GM12878 (cell line): ENCODE measurements around the gene MARCHF2. TPM values are rescaled to one million over a fixed set of nuclear protein-coding genes. Genes with fewer than 3 reads are reported as not detected.

ENCODE experiments used
- ATF3 ChIP-seq: IDR thresholded peaks from 2 replicates; pipeline ENCODE4 v1.6.1; 2011; ENCODE audit warnings: low read depth, mild to moderate bottlenecking, low read length, moderate library complexity, borderline replicate concordance; ENCODE audit errors: extremely low read depth
- ATF7 ChIP-seq: fragments of 450-650 bp; IDR thresholded peaks from 2 replicates; pipeline ENCODE4 v1.6.1; 2016; ENCODE audit warnings: low read depth, mild to moderate bottlenecking
- BCL11A ChIP-seq: IDR thresholded peaks from 2 replicates; pipeline ENCODE4 v1.6.1; 2011; ENCODE audit warnings: low read depth, low read length
- BCLAF1 ChIP-seq: fragments of 450-650 bp; IDR thresholded peaks from 2 replicates; pipeline ENCODE4 v1.6.1; 2017; ENCODE audit warnings: antibody characterized with exemption, mild to moderate bottlenecking, moderate library complexity
- BRCA1 ChIP-seq: IDR thresholded peaks from 2 replicates; pipeline ENCODE4 v1.6.1; 2011; ENCODE audit warnings: low read depth, low read length, improper control_type of control experiment
- FOS ChIP-seq: IDR thresholded peaks from 3 replicates; pipeline ENCODE4 v1.6.1; 2011; ENCODE audit warnings: borderline replicate concordance; ENCODE audit not compliant: insufficient read length; ENCODE audit errors: extremely low read depth
- HDAC2 ChIP-seq: fragments of 200-600 bp; sonication (generic); IDR thresholded peaks from 2 replicates; pipeline ENCODE4 v1.6.1; 2017
- KAT2A ChIP-seq: conservative IDR thresholded peaks from 2 replicates; pipeline ENCODE4 v1.6.1; 2011; ENCODE audit warnings: low read depth, low read length; ENCODE audit not compliant: control insufficient read depth
- NRF1 ChIP-seq: conservative IDR thresholded peaks from 2 replicates; pipeline ENCODE4 v1.6.1; 2011; ENCODE audit warnings: mild to moderate bottlenecking, low read depth, low read length, improper control_type of control experiment
- POLR2AphosphoS2 ChIP-seq: IDR thresholded peaks from 2 replicates; pipeline ENCODE4 v1.6.1; 2011; ENCODE audit warnings: low read depth, mild to moderate bottlenecking, low read length, improper control_type of control experiment, moderate library complexity
- RCOR1 ChIP-seq: conservative IDR thresholded peaks from 2 replicates; pipeline ENCODE4 v1.6.1; 2012; ENCODE audit warnings: low read depth, low read length, improper control_type of control experiment
- SRF ChIP-seq, 2 experiments: IDR thresholded peaks; 2 replicates each; pipeline ENCODE4 v1.6.1; 2011; ENCODE audit warnings: low read depth in 2 of 2, low read length in 2 of 2, mild to moderate bottlenecking in 1 of 2, moderate library complexity in 1 of 2
- TBL1XR1 ChIP-seq: IDR thresholded peaks from 2 replicates; pipeline ENCODE4 v1.6.1; 2012; ENCODE audit warnings: low read depth, low read length, improper control_type of control experiment
- ZBTB40 ChIP-seq: fragments of 450-650 bp; IDR thresholded peaks from 2 replicates; pipeline ENCODE4 v1.6.1; 2016; ENCODE audit warnings: mild to moderate bottlenecking, moderate library complexity, borderline replicate concordance
- ZNF384 ChIP-seq: IDR thresholded peaks from 2 replicates; pipeline ENCODE4 v1.6.1; 2012; ENCODE audit warnings: low read depth, mild to moderate bottlenecking, low read length, improper control_type of control experiment, borderline replicate concordance
- polyA plus RNA-seq, 11 experiments: library from polyadenylated mRNA; depleted of rRNA in 4 of 11; unstranded in 6 of 11; stranded (reverse) in 5 of 11; fragments of >200 nt; fragmentation: Nextera tagmentation in 4 of 11; fragmentation: Illumina TruSeq in 1 of 11; extraction: Ambion mirVana in 4 of 11; extraction: Trizol in 1 of 11; gene quantifications; 1 replicate in 1 of 11; 2 replicates in 10 of 11; pipeline versions ENCODE4 v1.2.1 to v1.2.3, GENCODE V29; 2011 to 2016; ENCODE audit warnings: inconsistent platforms in 2 of 11, missing spikeins in 2 of 11, low read depth in 1 of 11
- total RNA-seq, 4 experiments: library from RNA; depleted of rRNA in 3 of 4; stranded (reverse); fragments of >200 nt in 3 of 4; fragmentation: Illumina TruSeq in 1 of 4; extraction: Trizol in 1 of 4; gene quantifications; 2 replicates each; pipeline versions ENCODE4 v1.2.1 to v1.2.3, GENCODE V29; 2013 to 2021
- TF ChIP-seq, protein P1 (sequence below): fragments of 450-650 bp; formaldehyde crosslinking; IDR thresholded peaks from 2 replicates; pipeline ENCODE4 v1.4.0; 2022; ENCODE audit warnings: mild to moderate bottlenecking, moderate library complexity
- TF ChIP-seq, protein P2 (sequence below): IDR thresholded peaks from 2 replicates; pipeline ENCODE4 v1.6.1; 2011; ENCODE audit warnings: mild to moderate bottlenecking, low read depth, low read length, moderate library complexity; ENCODE audit not compliant: insufficient replicate concordance

Gene MARCHF2
- total and polyA plus RNA-seq, 10 of the 15 experiments (the other 5 are each of a cell fraction or from before 2014, with no cell fraction given): 1.6 to 30.3 (median 10.8) TPM

- TF ChIP-seq BCLAF1 (no peak), SRF (IDR thresholded peaks at IDR 0.05; ENCODE audit: low read depth in 2 of 2, low read length in 2 of 2) (0 out of 4 replicates have a peak, but pooled peaks of 1 of the 2 experiments have one; percentile 23), FOS (no peak), ATF3 (peak; percentile 87), RCOR1 (no peak), ZBTB40 (no peak), KAT2A (no peak), TBL1XR1 (no peak), BRCA1 (no peak), ZNF384 (no peak), HDAC2 (no peak), ATF7 (no peak), NRF1 (peak; percentile 87), BCL11A (no peak), POLR2AphosphoS2 (peak; percentile 72)
- TF ChIP-seq, protein P1, sequence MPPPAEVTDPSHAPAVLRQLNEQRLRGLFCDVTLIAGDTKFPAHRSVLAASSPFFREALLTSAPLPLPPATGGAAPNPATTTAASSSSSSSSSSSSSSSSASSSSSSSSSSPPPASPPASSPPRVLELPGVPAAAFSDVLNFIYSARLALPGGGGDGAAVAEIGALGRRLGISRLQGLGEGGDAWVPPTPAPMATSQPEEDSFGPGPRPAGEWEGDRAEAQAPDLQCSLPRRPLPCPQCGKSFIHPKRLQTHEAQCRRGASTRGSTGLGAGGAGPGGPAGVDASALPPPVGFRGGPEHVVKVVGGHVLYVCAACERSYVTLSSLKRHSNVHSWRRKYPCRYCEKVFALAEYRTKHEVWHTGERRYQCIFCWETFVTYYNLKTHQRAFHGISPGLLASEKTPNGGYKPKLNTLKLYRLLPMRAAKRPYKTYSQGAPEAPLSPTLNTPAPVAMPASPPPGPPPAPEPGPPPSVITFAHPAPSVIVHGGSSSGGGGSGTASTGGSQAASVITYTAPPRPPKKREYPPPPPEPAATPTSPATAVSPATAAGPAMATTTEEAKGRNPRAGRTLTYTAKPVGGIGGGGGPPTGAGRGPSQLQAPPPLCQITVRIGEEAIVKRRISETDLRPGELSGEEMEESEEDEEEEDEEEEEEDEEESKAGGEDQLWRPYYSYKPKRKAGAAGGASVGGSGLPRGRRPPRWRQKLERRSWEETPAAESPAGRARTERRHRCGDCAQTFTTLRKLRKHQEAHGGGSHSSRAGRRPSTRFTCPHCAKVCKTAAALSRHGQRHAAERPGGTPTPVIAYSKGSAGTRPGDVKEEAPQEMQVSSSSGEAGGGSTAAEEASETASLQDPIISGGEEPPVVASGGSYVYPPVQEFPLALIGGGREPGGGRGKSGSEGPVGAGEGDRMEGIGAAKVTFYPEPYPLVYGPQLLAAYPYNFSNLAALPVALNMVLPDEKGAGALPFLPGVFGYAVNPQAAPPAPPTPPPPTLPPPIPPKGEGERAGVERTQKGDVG (CRISPR knock-in tag): no peak
- TF ChIP-seq, protein P2, sequence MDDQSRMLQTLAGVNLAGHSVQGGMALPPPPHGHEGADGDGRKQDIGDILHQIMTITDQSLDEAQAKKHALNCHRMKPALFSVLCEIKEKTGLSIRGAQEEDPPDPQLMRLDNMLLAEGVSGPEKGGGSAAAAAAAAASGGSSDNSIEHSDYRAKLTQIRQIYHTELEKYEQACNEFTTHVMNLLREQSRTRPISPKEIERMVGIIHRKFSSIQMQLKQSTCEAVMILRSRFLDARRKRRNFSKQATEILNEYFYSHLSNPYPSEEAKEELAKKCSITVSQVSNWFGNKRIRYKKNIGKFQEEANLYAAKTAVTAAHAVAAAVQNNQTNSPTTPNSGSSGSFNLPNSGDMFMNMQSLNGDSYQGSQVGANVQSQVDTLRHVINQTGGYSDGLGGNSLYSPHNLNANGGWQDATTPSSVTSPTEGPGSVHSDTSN: no peak
Measured at GRCh38 chr19:8444677-8445487, 31.8 kb downstream of the MARCHF2 start, which contains the start of gene HNRNPM (continued).
